Activated T-cell treated with anti-CD3 and anti-CD28 coated beads for 1 hour (primary cell): ENCODE results near the gene TMEM222.

Experiments used
- DNase-seq: peaks from one replicate; pipeline ENCODE4 v3.0.0-alpha.2; 2020; ENCODE audit warnings: low read depth

TMEM222 gene

GRCh38 chr1:27342391-27342777, 20.4 kb downstream of the TMEM222 start:
- no peak for DNase-seq

GRCh38 chr1:27342778-27343638, 21.0 kb downstream of the TMEM222 start:
- DNase-seq, result peak; percentile 65

GRCh38 chr1:27343639-27344025, 21.7 kb downstream of the TMEM222 start:
- no peak for DNase-seq

GRCh38 chr1:27345272-27345671, 23.3 kb downstream of the TMEM222 start:
- no peak for DNase-seq

- no peak for DNase-seq
Observed at GRCh38 chr1:27346357-27346756, 24.4 kb downstream of the TMEM222 start.

- DNase-seq, result no peak
Observed at GRCh38 chr1:27346991-27347624, 25.1 kb downstream of the TMEM222 start.

- no peak for DNase-seq
Observed at GRCh38 chr1:27348861-27349783, 27.2 kb downstream of the TMEM222 start.

GRCh38 chr1:27349784-27350662, 28.1 kb downstream of the TMEM222 start:
- DNase-seq, result no peak

GRCh38 chr1:27350663-27351540, 28.9 kb downstream of the TMEM222 start:
- no peak for DNase-seq

GRCh38 chr1:27351541-27352107, 29.7 kb downstream of the TMEM222 start:
- DNase-seq, result no peak

GRCh38 chr1:27353166-27353565, 31.2 kb downstream of the TMEM222 start:
- no peak for DNase-seq

- no peak for DNase-seq
Observed at GRCh38 chr1:27353629-27354028, 31.7 kb downstream of the TMEM222 start.

- DNase-seq, result no peak
Observed at GRCh38 chr1:27355683-27356082, 33.7 kb downstream of the TMEM222 start.

GRCh38 chr1:27356277-27356618, 34.3 kb downstream of the TMEM222 start:
- no peak for DNase-seq

GRCh38 chr1:27356619-27357280, 34.8 kb downstream of the TMEM222 start:
- DNase-seq, result peak; percentile 43

- peak; percentile 73 for DNase-seq
Observed at GRCh38 chr1:27357281-27358037, 35.5 kb downstream of the TMEM222 start.

- DNase-seq, result no peak
Observed at GRCh38 chr1:27358038-27358927, 36.3 kb downstream of the TMEM222 start.

- DNase-seq, result no peak
Observed at GRCh38 chr1:27358928-27359313, 37.0 kb downstream of the TMEM222 start.
